ENCODE results near the gene PFN1. TPM values are rescaled to one million over a fixed set of nuclear protein-coding genes. Genes with fewer than 3 reads are reported as not detected.

Gene PFN1
- total and polyA plus RNA-seq, 2 donors (not counting 3 experiments of a cell fraction or from before 2014, with no cell fraction given), result 1,191 to 1,577 TPM

DNA sequence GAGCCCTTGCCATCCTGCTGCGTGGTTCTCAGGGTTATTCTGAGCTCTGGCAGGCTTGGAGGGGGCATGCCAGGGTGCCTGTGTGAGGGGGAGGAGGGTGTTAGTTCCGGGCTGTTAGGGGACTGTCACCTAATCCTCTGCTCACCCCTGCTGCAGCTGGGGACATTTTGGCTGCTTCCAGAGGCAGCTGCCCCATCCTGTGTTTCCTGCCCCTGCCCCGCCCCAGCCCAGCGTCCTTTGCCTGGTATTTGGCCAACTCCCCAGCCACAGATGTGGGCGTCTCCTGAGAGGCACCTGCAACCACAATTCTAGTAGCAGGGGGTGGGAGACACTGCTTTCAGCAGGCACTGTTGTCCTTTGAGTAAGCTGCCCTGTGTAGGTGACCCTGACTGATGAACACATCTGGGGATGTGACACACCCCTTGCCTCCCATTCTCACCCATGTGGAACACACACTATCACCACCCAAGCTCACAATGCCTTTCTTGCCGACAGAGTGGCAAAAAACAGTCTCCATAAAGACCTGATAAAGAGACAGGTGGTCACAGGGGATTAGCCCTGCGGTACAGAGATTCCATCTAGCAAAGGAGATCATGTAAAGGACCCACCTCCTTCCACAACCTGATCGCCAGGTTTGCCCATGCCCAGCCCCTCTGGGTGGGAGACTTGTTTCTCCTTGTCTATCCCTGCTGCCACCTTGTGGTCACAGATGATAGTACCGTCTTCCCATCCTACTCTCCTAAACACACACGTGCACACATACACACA lies 45.1 kb downstream of the PFN1 start, which contains the start of gene CHRNE:
Gene CHRNE, minus strand, starts transcription at position 48 of the 768 bp plus-strand sequence. Its CDS starts 35 bp downstream, at position 13.
- peak; percentile 76 for DNase-seq (ENCODE audit: low read depth, low spot score)
- peaks cover 10% of the 10 kb centered on the region for H3K4me1 ChIP-seq (ENCODE audit: control insufficient read depth, extremely low read depth, insufficient read depth, low read length)
- no peaks in the 10 kb centered on the region for H3K27me3 ChIP-seq (ENCODE audit: control insufficient read depth in 2 of 2, insufficient read depth in 2 of 2, low read length in 2 of 2)
- H3K9ac ChIP-seq (replicated peaks; ENCODE audit: extremely low read depth, insufficient read depth, low read length), result no peak within 1 kb of the TSS
- TF ChIP-seq EZH2 (IDR thresholded peaks at IDR 0.05; ENCODE audit: borderline replicate concordance, low read depth, low read length, severe bottlenecking), result no peak
- TF ChIP-seq CTCF (IDR thresholded peaks at IDR 0.05; ENCODE audit: extremely low read depth in 1 of 2, insufficient read depth in 1 of 2, low read depth in 1 of 2, low read length in 2 of 2), result peak; percentile 63 to 77
- TF ChIP-seq JUN (IDR thresholded peaks at IDR 0.05; ENCODE audit: borderline replicate concordance, insufficient read depth, insufficient read length, low read depth), result no peak
- no peak within 1 kb of the TSS for H3K27ac ChIP-seq (ENCODE audit: insufficient read depth, low read depth, low read length)
- H3K36me3 ChIP-seq (ENCODE audit: control insufficient read depth in 2 of 2, extremely low read depth in 1 of 2, insufficient read depth in 2 of 2, low read length in 2 of 2), result no peaks in the 10 kb centered on the region
- ChIA-PET POLR2A (no interaction called here), CTCF (interaction anchor here (0.6 to 6.9 kb wide), 24 partner anchors 10 to 336 kb away, joined by 3 to 70 read pairs (median 4); partner anchors contain the start of genes ARRB2, GLTPD2, MED11 and PFN1)
- no peaks in the 10 kb centered on the region for H3K9me3 ChIP-seq (replicated peaks; ENCODE audit: control insufficient read depth, insufficient read depth, low read length)
- BruUV-seq (replicated peaks), result no TSS peak
- no peaks in the 10 kb centered on the region for H3K79me2 ChIP-seq (ENCODE audit: control insufficient read depth, insufficient read depth, low read length)
- peak; percentile 95 for FAIRE-seq
- H3K9me1 ChIP-seq (replicated peaks; ENCODE audit: control insufficient read depth, extremely low read depth, insufficient read depth, low read length), result no peaks in the 10 kb centered on the region
- intact Hi-C loops (cut with micrococcal nuclease), result loop anchor here (1.0 to 5.0 kb wide), 3 partner anchors 116 to 193 kb away; partner anchors contain the start of genes ARRB2, GLTPD2, MED11 and VMO1
- no peaks in the 10 kb centered on the region for H4K20me1 ChIP-seq (replicated peaks; ENCODE audit: control insufficient read depth, extremely low read depth, insufficient read depth, low read length)
- H2AFZ ChIP-seq (ENCODE audit: low read depth, low read length), result peak within 1 kb of the TSS; percentile 6
- peak within 1 kb of the TSS; percentile 3 for H3K4me2 ChIP-seq (ENCODE audit: insufficient read depth, low read length)
- H3K4me3 ChIP-seq (replicated peaks in 1 of 3; ENCODE audit: insufficient read depth in 1 of 3, low read depth in 1 of 3, low read length in 3 of 3), result no peak within 1 kb of the TSS
- dilution Hi-C loops (cut with MboI; ENCODE audit: extremely low pct_ligation_motif_present, low sequenced_read_pairs), result no loop called here

Measured in endothelial cell of umbilical vein (primary cell).